HG02798 (cell line): ENCODE measurements around the gene RNF20.
A peak's percentile ranks its signal among the peaks of the same experiment; 100 is the strongest.
"Not testable (repeated sequence)": the region's sequence is repeated elsewhere in the genome, so short reads cannot be mapped to it uniquely, and the experiment has no call there.

Experiments
- ATAC-seq: cut with Tn5 transposase; IDR thresholded peaks from one replicate; pipeline ENCODE4 v1.9.1; 2021; ENCODE audit warnings: mild to moderate bottlenecking; ENCODE audit not compliant: unreplicated experiment, poor library complexity

Gene RNF20, protein sequence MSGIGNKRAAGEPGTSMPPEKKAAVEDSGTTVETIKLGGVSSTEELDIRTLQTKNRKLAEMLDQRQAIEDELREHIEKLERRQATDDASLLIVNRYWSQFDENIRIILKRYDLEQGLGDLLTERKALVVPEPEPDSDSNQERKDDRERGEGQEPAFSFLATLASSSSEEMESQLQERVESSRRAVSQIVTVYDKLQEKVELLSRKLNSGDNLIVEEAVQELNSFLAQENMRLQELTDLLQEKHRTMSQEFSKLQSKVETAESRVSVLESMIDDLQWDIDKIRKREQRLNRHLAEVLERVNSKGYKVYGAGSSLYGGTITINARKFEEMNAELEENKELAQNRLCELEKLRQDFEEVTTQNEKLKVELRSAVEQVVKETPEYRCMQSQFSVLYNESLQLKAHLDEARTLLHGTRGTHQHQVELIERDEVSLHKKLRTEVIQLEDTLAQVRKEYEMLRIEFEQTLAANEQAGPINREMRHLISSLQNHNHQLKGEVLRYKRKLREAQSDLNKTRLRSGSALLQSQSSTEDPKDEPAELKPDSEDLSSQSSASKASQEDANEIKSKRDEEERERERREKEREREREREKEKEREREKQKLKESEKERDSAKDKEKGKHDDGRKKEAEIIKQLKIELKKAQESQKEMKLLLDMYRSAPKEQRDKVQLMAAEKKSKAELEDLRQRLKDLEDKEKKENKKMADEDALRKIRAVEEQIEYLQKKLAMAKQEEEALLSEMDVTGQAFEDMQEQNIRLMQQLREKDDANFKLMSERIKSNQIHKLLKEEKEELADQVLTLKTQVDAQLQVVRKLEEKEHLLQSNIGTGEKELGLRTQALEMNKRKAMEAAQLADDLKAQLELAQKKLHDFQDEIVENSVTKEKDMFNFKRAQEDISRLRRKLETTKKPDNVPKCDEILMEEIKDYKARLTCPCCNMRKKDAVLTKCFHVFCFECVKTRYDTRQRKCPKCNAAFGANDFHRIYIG

DNA sequence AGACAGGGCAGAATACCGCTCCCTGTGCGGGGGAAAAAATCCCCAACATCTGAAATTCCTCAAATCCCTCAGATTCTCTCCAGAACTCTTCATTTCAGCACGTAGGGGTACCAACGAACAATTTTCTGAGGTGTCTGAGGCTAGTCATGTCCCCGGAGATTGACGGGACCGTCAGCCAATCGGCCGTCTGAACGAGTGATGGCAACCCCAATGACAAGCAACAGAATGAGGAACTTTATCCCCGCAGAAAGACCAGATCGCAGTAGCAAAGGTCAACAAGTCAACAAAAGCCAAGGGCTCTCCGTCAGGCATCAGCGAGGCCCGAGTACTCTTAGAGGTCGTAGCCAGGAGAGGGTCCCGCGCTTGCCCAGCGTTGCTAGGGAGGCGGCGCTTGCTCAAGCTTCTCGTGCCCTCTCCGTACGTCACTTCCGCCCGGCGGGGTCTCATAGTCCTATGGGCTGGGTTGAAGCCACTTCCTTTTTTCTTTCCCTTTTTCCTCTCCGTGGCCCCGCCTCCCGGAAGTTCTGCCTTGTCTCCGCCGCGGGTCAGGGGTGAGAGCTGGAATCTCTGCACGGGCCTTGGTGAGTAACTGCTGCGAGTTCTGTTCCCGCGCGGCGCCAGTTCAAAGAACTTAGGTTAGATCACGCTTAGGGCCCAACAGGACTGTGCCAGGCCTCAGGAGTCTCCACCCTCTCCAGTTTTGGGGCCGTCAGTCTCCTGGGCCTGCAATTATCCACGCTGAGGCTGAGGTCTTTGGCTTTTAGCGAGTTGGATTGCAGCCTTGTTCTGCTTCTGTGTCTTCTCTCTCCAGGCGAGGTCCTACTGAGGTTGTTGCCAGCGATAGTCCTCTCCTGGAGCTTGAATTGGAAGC is at the start of gene RNF20:
RNF20 (plus strand) TSS at position 520 of the 871 bp plus-strand sequence. CDS start 1,571 bp downstream, outside the sequence.
- ATAC-seq, result peak; percentile 98

DNA sequence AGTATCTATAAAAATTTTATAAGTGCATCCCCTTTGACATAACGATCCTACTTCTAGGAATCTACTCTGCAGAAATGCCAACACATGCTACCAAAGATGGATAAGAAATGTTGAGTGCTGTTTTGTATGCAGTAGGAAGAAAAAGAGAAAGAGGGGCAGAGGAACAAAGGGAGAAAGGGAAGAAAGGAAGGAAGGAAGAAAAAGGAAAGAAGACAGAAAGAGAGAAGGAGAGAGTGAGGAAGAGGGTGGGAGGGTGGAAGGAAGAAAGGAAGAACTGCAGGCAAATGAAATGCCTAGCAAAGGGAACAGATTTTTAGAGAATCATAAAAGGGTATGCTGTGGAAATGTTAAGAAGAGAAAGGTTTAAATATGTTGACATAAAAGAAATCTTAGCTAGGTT is 49.6 kb upstream of the RNF20 start:
- no peak for ATAC-seq

DNA sequence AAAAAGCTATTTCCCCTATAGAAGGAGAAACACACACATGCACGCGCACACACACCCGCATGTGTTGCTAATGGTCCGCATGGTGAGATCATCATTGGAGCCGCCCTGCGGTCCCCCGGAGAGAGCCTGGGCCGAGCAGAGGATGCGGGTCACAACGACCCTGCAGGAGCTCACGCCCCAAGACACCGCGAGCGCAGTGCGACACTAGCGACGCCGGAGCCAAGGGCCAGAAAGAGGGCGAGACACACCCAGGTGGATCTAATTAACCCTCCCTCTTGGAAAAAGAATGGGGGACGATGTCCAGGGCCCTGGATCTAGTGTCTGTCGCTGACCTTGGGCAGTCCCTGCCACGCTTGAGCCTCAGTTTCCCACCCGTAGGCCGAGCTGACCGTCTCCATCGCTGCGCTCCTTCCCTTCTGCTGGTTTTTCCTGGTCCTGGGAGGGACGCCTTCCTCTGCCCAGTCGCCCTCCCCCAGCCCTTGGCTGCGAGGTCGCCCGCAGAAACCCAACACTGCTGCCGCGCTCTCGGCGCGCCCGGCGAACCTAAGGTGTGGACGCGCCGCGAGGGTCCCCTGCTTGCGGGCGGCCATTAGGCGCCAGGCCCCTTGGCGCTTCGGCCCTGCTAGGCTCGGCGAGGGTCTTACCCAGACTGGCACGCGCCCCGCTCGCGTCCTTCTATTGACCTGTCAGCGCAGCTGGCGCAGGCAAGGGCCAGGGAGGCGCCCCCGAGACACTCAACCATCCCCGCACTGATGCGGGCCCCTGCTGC is 47.5 kb upstream of the RNF20 start:
- ATAC-seq, result no peak

DNA sequence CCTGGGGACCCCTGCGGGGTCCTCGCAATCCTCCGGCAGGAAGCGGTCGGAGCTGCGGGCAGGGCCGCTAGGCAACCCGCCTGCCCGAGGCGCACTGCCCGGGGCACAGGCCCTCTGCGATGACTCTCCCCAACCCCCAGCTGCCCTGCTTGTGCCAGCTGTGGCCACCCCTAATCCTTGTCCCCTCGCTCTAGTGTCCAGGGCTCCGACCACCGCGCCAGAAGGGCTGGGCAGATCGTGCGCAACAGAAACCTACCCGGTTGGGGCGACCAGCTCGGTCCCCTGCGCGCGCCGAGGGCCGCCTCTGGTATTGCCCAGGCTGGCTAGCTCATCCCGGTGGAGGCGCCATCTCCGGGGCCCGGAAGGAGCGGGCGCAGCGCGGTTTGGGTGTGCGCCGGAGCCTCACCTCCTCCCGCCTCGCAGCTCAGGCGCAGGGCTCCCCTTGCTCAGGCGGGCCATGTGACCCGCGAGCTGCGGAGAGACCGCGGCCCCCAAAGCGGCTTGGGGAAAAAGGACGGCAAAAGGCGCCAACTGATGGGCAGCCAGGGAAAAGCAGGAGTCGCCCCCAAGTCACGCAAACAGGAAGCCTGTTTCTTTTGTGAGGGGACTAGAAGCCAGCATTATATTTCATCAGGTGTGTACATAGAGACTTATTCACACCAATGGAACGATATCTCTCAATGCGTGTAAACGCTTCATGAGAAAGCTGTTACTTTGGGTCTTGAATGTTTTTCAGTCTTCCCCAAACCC is 46.8 kb upstream of the RNF20 start:
- no peak for ATAC-seq

DNA sequence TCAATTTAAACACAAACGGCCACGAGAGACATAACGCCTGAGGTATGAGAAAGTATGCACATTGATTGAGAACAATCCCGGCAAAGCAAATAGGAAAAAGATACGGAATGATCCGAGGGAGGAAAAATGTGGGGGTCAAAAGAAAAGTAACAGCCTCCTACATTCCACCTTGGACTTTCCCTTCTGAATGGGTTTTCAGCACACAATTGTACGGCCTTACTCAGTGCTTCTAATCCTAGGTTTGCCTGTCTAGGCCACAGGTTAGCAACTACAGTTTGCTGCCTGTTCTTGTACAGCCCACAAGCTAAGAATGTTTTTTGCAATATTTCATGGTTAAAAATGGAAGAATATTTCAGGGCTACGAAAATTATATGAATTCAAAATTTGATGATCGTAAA is 46.2 kb upstream of the RNF20 start:
- ATAC-seq, result no peak

DNA sequence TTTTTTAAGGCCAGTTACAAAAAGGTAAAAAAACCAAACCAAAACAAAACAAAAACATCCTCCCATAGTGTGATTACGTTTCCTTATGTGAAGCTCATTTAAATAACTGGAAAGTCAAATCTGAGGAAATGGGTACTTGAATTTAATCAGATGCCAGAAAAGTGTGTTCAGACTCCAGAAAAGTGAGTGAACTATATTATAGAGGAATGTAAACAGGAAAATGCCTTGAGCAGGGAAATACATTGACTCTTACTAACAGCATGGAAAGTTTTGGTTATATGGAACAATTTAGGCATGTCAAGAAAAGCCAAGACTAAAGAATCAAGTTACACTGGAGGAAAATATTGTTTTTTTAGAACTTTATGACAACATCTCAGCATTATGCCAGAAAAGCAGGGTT is 37.8 kb upstream of the RNF20 start:
- no peak for ATAC-seq

DNA sequence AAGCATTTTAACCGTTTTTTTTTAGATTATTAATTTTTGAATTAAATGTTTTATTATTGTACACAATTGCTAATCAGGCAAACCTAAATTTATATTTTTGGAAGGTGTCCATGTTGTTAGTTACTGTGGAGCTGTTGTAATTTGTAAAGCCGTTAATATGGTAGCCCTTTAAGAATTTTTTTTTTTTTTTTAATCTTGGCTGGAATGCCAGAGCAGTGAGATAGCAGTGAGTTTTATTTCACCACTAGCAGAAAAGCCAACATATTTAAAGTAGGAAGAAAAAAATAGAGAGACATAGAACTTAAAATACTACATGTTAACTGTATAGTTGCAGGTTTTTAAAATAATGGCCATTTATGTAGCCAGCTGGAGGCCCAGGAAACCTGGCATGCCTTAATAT is 35.3 kb upstream of the RNF20 start:
- ATAC-seq, result no peak

DNA sequence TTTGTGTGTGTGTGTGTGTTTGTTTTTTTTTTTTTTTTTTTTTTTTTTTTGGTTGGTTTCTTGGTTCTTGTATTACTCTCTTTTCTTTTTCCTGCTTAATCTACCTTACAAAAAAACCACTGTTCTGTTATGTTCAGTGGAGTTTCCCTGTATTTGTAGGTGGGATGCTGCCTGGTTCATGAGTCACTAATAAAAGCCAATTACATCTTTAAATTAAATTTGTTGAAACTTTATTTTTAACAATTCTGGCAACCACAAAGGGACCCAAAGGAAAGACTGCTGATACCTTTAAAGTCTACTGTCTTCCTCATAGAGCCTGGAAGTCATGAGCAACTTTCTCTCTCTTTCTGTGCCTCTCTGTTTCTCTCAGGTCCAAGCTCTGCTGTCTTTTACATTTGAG is 29.5 kb upstream of the RNF20 start:
- no peak for ATAC-seq

DNA sequence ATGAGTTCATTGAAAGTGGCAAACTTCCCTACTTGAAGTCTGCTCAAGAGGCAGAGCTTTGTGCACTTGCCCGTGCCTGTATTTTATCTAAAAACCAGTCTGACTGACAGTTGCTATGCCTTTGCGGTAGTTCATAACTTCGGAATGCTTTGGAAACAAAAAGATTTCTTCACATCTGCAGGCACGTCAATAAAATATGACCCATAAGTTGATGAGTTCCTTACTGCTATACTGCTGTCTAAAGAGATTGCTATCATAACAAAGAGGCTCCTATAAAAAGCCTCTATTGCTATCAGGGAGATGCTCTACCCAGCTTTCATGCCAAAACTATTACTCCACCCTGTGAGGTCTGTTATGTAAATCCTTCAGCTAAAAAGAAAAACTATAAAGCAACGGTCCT is 25.4 kb upstream of the RNF20 start:
- no peak for ATAC-seq

DNA sequence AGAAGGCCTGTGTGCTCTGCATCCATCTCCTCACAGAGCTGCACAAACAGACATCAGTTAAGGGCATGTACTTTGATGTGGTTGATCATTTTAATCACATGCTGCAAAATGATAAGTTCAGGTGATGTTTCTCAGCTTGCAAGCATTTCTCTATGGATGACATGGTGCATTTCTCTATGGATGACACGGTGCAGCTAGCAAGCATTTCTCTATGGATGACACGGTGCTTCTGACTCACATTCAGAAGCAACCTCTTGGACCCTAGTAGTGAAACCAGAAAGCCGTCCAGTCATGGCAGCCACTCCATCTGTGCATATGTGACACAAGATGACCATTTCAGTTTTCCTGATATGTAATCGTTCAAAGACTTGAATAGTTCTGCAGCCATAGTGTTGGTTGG is 24.1 kb upstream of the RNF20 start:
- no peak for ATAC-seq

DNA sequence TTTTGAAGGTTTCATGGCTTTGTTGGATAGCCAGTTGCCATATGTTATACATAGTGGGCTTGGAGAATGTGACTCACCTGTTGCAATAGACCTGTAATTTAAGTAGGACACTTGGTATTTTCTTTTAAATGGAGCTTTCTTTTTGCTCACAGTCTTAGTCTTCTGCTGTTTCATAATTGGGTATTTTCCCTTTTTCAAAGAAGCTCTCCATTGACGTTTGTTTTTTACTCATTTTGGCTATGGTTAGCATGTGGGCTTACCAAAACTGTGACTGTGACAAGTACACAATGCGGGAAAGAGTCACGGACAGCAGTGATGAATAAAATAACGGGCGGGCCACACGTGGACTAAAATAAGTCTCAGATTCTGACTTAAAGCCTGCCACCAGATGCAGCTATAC is 23.2 kb upstream of the RNF20 start:
- no peak for ATAC-seq

DNA sequence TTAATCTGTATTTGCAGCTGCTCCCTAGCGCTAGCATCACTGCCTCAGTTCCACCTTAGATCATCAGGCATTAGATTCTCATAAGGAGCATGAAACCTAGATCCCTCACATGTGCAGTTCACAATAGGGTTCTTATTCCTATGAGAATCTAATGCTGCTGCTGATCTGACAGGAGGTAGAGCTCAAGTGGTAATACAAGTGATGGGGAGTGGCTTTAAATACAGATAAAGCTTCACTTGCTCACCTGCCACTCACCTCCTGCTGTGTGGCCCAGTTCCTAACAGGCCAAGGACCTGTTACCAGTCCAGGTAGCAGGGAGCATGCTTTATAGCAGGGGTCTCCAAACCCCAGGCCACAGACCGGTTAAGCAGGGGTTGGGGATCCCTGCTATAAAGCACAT is 22.6 kb upstream of the RNF20 start:
- no peak for ATAC-seq

DNA sequence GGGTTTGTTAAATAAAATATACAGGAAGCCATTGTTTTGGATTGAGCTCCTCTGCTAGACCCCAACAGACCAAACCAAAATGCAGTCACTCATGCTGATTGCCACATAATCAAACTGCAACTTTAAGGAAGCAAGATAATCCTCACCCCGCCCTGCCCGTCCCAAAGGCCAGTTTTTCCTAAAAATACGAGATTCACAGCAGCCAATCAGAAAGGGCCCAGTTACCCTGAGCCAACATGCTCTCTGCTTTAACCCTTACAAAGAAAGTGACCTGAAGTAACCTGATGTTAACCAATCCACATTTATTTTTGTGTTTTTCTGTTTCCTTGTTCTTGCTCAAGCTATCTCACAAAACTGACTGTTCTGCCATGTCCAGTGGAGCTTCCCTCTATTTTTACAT is 21.5 kb upstream of the RNF20 start:
- ATAC-seq, result no peak

DNA sequence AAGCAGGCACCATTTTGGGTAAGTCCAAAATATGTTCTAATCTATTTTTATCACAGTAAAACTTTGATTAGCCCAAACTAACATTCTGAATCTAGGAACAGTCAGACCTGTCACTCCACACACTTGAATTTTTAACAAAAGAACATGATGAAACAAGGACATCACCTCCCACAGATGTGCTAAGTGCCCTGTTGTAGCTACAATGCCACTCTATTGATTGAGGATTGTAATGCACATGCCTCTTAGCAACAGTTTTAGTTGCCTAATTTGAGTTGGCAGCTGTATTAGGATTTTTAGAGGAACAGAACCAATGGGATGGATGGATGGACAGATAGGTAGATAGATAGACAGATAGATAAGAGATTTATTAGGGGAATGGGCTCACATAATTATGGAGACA is 20.3 kb upstream of the RNF20 start:
- no peak for ATAC-seq

DNA sequence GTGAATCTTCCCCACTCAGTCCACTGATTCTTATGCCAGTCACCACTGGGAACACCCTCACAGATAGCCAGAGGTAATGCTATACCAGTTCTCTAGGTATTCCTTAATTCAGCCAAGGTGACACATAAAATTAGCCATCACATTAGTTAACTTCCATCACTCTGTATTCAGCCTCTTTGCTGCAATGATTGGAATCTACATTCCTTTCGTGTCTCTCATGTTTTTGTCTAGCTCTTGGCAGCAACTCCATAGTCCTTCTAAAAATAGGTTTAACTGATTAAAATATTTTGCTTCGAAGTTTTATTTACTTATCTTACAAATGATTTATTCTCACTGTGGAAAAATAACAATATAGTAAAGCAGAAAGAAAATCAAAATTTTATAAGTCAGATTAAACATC is 19.6 kb upstream of the RNF20 start:
- no peak for ATAC-seq

DNA sequence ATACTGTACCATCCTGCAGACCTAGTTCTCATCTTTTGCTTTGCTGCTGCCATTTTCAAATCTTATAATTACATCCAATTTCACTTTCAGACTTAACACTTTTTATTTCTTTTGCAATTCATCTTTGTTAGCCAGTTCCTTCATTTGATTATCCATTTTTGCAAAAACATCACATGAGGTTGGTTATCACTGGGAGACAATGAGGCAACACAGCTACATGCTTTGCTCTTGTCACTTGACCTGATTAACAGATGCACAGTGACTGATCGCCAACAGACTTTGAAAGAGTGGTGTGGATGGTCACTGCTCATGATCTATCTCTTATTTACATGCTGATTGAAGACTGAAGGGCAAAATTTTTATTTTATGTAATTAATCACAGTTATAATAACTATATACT is 17.0 kb upstream of the RNF20 start:
- no peak for ATAC-seq

DNA sequence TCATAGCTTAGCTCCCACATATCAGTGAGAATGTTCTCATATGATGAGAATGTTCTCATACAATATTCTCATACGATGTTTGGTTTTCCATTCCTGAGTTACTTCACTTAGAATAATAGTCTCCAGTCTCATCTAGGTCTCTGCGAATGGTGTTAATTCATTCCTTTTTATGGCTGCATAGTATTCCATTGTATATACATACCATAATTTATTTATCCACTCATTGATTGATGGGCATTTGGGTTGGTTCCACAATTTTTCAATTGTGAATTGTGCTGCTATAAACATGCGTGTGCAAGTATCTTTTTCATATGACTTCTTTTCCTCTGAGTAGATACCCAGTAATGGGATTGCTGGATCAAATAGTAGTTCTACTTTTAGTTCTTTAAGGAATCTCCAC is 15.2 kb upstream of the RNF20 start:
- ATAC-seq, result not testable (repeated sequence)

DNA sequence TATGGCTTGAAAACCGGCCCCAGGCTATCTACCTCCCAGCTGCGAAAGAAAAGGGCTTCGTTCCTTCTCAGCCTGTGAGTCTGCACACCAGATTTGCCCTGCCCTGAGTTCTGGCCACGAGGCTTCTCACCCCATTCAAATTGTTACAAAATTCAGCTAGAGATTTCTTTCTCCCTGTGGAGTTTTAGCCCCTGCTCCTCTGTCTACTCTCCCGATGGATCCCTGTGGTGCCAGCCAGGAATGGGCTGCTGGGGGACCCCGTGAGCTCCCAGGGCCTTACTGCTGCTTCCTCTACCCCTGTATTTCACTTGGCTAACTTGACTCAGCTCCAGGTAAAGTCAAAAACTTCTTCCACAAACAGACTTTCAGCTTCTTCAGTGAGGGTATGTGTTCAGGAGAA is 9.3 kb upstream of the RNF20 start:
- no peak for ATAC-seq

DNA sequence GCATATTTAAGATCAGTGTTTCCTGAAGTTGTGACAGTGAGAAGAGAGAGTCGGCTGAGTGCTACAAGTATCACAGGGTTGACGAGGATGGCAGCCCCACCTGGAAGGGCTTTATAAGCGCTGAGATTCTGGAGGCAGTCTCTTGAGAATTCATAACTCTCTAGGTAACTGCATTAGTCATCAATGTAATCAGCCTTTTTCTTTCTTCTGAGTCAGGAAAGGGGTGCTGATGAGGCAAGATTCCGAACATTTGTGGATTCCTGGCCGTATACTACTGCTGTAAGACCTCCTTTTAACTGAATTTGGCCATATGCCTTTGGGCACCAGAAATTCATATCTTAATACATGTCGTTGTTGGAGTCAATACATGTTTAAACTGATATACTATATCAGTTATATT is 6.6 kb upstream of the RNF20 start:
- no peak for ATAC-seq
